Naive thymus-derived CD8-positive, alpha-beta T cell (primary cell): ENCODE measurements around the gene ALG11. TPM values are rescaled to one million over a fixed set of nuclear protein-coding genes. Genes with fewer than 3 reads are reported as not detected.
A peak's percentile ranks its signal among the peaks of the same experiment; 100 is the strongest.
"Not testable (repeated sequence)": the region's sequence is repeated elsewhere in the genome, so short reads cannot be mapped to it uniquely, and the experiment has no call there.

Experiments
- ATAC-seq, 2 donors: fragments of 150-1000 bp; cut with Tn5 transposase in 1 of 2; sonication (Bioruptor Pico), chemical (Tn5 transposase) in 1 of 2; 1 replicate in 1 of 2; 2 replicates in 1 of 2; pipeline ENCODE4 v1.10.0; 2021; ENCODE audit warnings: mild to moderate bottlenecking in 2 of 2, moderate library complexity in 2 of 2
- POLR2A ChIA-PET: fragments of 350-600 bp; sonication (Branson Sonifier 250); formaldehyde crosslinking; loops from one replicate; lab custom pipeline; 2021; ENCODE audit warnings: antibody characterized with exemption; lab: Charles Lee
- DNase-seq, 10 donors: peaks; one replicate each; pipeline versions ENCODE4 v3.0.0 to v3.0.0-alpha.2; 2020 to 2022
- H3K27ac Mint-ChIP-seq, 10 donors: one replicate each; pipeline ENCODE4 v1.8.0; 2020 to 2022; ENCODE audit warnings: mild to moderate bottlenecking in 10 of 10, mixed read lengths in 10 of 10, moderate library complexity in 4 of 10, inconsistent platforms in 1 of 10
- H3K27me3 Mint-ChIP-seq, 5 donors: one replicate each; pipeline ENCODE4 v1.8.0; 2021 to 2022; ENCODE audit warnings: mixed read lengths in 5 of 5
- H3K36me3 Mint-ChIP-seq, 3 donors: one replicate each; pipeline ENCODE4 v1.8.0; 2020 to 2022; ENCODE audit warnings: mixed read lengths in 3 of 3, mild to moderate bottlenecking in 2 of 3, inconsistent platforms in 1 of 3
- H3K4me1 Mint-ChIP-seq, 4 donors: one replicate each; pipeline ENCODE4 v1.8.0; 2021 to 2022; ENCODE audit warnings: mixed read lengths in 4 of 4
- H3K4me3 Mint-ChIP-seq, 10 donors: one replicate each; pipeline ENCODE4 v1.8.0; 2020 to 2022; ENCODE audit warnings: mild to moderate bottlenecking in 10 of 10, mixed read lengths in 10 of 10, moderate library complexity in 6 of 10, inconsistent platforms in 1 of 10
- H3K9me3 Mint-ChIP-seq, 9 donors: one replicate each; pipeline ENCODE4 v1.8.0; 2020 to 2022; ENCODE audit warnings: mixed read lengths in 9 of 9, mild to moderate bottlenecking in 3 of 9, inconsistent platforms in 1 of 9, moderate library complexity in 1 of 9
- polyA plus RNA-seq, 3 donors: library from polyadenylated mRNA; unstranded; fragments of 300-500 nt; fragmentation: Illumina TruSeq; gene quantifications; one replicate each; pipeline ENCODE4 v1.2.3, GENCODE V29; 2021
- total RNA-seq, 8 experiments: library from RNA in 2 of 8; stranded (reverse) in 2 of 8; gene quantifications; one replicate each; pipeline ENCODE4 v1.2.3 and lab custom pipeline; 2021 to 2026

ALG11 gene
- total and polyA plus RNA-seq, 5 experiments from 2014 or later: 22.1 to 47.0 (median 25.5) TPM

DNA sequence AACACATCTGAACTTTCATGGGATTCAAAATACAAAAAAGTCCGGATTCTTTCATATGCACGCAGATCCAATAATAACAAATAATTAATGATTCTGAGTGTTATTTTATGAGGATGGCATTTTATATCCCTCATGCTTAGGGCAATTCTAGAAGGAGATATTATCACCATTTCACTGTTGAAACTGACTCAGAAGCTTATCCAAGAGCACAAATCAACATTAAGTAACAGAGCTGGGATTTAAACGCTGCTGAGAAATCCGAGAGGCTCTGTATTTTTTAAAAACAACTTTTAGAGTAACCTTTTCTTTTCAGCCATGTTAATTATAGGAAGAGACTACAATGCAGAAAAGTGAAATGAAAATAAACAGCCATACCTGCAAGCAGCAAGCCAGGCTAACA lies 31.3 kb upstream of the ALG11 start:
- no peak overlapping the region for H3K4me3 Mint-ChIP-seq
- ATAC-seq (no peak), DNase-seq (no peak)
- H3K36me3 Mint-ChIP-seq: peaks cover 0 to 3% (median 0%) of the 10 kb centered on the region in 3 donors
- peaks cover 0 to 12% (median 6%) of the 10 kb centered on the region in 9 donors for H3K9me3 Mint-ChIP-seq
- POLR2A ChIA-PET: no interaction called here
- H3K27ac Mint-ChIP-seq: no peak overlapping the region
- H3K4me1 Mint-ChIP-seq: no peaks in the 10 kb centered on the region
- H3K27me3 Mint-ChIP-seq: peaks cover 0 to 18% (median 6%) of the 10 kb centered on the region in 5 donors

DNA sequence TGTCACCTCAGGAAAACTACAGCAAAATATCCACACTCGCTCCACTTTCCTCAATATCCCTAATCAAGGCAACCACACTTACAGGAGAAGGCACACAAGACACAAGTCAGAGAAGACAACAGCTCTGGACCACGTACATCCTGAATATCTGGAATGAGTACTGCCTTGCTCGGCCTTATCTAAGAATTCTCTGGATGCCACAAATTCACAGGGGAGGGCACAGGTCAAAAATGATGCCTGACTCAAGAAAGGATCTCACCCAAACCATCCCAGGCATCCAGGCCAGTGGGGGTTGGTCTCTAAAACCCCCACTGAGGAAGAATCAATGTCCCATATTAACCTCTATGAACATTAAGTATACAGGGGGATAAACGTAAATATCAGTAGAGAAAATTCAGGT lies 30.8 kb upstream of the ALG11 start:
- POLR2A ChIA-PET: no interaction called here
- Mint-ChIP-seq H3K27me3 (peaks cover 0 to 22% (median 6%) of the 10 kb centered on the region in 5 donors), H3K9me3 (peaks cover 0 to 15% (median 6%) of the 10 kb centered on the region in 9 donors), H3K4me3 (no peak overlapping the region), H3K4me1 (no peaks in the 10 kb centered on the region), H3K27ac (no peak overlapping the region), H3K36me3 (peaks cover 0 to 3% (median 0%) of the 10 kb centered on the region in 3 donors)
- DNase-seq (no peak), ATAC-seq (no peak)

DNA sequence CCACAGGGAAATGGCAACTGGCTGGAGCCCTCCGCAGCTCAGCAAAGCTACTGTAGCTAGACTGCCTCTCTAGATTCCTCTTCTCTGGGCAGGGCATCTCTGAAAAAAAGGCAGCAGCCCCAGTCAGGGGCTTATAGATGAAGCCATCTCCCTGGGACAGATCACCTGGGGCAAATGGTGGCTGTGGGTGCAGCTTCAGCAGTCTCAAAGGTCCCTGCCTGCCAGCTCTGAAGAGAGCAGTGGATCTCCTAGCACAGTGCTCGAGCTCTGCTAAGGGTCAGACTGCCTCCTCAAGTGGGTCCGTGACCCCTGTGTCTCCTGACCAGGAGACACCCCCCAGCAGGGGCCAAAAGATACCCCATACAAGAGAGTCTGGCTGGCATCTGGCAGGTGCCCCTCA lies 28.9 kb upstream of the ALG11 start:
- POLR2A ChIA-PET, ATAC-seq, DNase-seq, H3K4me1 Mint-ChIP-seq, H3K27ac Mint-ChIP-seq, H3K36me3 Mint-ChIP-seq, H3K4me3 Mint-ChIP-seq: not testable (repeated sequence)
- peaks cover 0 to 22% (median 7%) of the 10 kb centered on the region in 5 donors for H3K27me3 Mint-ChIP-seq
- peaks cover 0 to 24% (median 6%) of the 10 kb centered on the region in 9 donors for H3K9me3 Mint-ChIP-seq

DNA sequence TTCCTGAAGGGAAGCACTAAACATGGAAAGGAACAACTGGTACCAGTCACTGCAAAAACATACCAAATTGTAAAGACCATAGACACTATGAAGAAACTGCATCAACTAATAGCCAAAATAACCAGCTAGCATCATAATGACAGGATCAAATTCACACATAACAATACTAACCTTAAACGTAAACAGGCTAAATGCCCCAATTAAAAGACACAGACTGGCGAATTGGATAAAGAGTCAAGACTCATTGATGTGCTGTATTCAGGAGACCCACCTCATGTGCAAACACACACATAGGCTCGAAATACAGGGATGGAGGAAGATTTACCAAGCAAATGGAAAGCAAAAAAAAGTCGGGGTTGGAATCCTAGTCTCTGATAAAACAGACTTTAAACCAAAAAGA lies 27.3 kb upstream of the ALG11 start:
- H3K4me3 Mint-ChIP-seq, H3K27ac Mint-ChIP-seq, H3K36me3 Mint-ChIP-seq, DNase-seq, ATAC-seq, H3K4me1 Mint-ChIP-seq, POLR2A ChIA-PET: not testable (repeated sequence)
- Mint-ChIP-seq H3K27me3 (peaks cover 0 to 22% (median 7%) of the 10 kb centered on the region in 5 donors), H3K9me3 (peaks cover 0 to 24% (median 6%) of the 10 kb centered on the region in 9 donors)

DNA sequence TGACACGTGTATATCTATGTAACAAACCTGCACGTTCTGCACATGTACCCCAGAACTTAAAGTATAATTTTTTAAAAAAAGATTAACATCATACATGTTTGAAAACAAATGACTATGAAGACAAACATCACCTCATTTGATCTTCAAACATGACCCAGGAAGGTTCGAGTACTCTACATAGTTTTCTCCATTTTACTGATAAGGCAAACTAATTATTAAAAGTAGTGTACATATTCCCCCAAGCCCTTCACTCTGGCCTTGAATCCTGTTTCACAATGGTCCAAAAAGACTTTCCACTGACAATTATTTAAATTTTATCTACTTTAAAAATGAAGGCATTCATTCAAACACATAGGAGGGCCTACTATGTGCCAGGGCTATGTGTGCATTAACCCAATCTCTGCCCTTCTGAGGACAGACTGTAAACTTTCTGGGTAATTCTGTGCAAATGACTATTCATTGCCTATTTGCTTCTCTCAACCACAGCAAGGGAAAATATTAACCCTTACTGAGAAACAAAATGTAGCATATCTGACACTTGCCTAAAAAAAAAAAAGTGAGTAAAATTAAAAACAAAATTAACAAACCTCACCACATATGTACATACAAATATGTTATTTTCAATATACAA lies 23.1 kb upstream of the ALG11 start:
- POLR2A ChIA-PET: no interaction called here
- Mint-ChIP-seq H3K4me3 (no peak overlapping the region), H3K27me3 (peaks cover 0 to 17% (median 8%) of the 10 kb centered on the region in 5 donors), H3K36me3 (peaks cover 0 to 7% (median 5%) of the 10 kb centered on the region in 3 donors), H3K9me3 (peaks cover 0 to 21% (median 4%) of the 10 kb centered on the region in 9 donors), H3K27ac (no peak overlapping the region), H3K4me1 (no peaks in the 10 kb centered on the region)
- no peak for DNase-seq
- ATAC-seq: no peak

DNA sequence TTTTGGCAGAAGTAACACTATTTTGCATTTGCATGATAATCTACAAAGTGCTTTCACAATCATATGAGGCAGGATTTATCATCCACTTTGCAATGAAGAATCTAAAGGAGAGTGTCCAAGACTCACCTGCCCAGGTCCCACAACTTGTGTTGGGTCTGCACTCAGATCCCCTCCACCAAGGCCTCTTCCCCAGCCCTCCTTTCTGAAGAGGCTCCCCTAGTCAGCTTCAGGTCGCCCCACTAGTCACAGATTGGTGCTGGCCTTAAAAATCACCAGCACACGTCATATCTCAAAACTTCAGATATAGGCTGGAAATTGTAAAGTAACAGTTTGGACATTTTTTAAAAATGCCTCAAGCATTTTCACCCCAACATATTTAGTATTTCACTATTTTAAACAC lies 18.5 kb upstream of the ALG11 start:
- Mint-ChIP-seq H3K27ac (no peak overlapping the region), H3K4me3 (no peak overlapping the region), H3K4me1 (peaks cover 0 to 5% (median under 1%) of the 10 kb centered on the region in 4 donors), H3K9me3 (no peaks in the 10 kb centered on the region), H3K27me3 (peaks cover 0 to 17% (median 5%) of the 10 kb centered on the region in 5 donors), H3K36me3 (no peaks in the 10 kb centered on the region)
- ATAC-seq (no peak), DNase-seq (no peak)
- POLR2A ChIA-PET: no interaction called here

DNA sequence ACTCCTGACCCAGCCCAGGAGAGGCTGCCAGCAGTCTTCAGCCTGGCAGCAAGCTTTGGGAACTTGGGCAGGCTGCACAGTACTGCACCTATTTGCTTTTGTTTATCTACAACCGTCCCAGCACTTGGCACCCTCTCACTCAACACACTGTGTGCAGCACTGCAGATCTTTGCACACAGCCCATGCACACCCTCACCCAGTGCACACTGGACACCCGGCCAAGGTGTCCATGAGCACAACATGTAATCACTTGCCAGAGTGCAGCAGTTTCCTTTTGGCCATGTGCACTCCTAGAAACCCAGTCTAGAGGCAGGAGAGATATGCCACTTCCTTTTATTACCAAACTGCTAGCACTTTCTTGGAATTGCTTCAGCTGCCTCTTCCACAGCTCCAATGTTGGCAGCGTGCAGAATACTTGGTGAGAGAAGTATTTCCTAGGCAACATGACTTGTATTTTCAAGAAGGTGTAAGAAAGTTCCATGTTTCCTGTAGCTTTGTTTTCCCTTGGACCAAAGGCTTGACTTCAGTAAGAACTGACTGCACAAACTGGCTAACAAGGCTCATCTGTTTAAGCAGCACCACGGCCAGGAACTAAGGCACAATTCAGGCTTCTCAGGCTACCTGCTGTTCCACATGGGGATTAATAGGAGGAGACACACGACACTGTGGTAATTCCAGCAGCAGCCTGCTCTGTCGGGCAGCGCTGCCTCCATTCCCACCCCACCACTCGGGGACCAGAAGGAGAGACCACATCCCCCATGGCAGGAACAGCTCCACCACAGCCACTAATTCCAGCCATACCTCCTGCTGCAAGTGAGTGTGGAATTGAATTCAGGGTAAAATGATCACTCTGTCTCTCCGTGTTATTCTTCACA lies 16.3 kb upstream of the ALG11 start:
- Mint-ChIP-seq H3K4me1 (peaks cover 0 to 7% (median under 1%) of the 10 kb centered on the region in 4 donors), H3K4me3 (no peak overlapping the region), H3K36me3 (no peaks in the 10 kb centered on the region), H3K27ac (no peak overlapping the region), H3K9me3 (no peaks in the 10 kb centered on the region), H3K27me3 (peaks cover 7 to 35% (median 10%) of the 10 kb centered on the region in 5 donors)
- POLR2A ChIA-PET: no interaction called here
- no peak for ATAC-seq
- no peak for DNase-seq

DNA sequence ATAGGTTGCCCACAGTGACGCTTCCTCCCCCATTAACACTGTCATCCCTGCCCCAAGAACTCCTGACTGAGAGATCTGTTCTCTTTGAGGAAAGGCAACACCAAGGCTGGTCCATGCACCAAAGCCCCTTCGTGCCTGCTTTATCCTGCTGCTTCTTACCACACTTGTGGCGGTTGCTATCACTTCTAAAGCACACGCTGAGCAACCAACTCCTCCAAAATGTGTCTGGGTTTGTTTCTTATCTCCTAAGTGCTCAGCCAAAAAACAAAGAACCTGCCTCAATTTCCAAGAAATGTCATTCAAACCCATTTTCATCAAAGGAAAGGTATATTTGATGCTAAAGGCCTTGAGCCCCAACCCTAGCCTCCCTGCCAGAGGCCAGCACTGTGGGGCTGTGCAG lies 15.6 kb upstream of the ALG11 start:
- Mint-ChIP-seq H3K36me3 (no peaks in the 10 kb centered on the region), H3K4me3 (no peak overlapping the region), H3K27me3 (peaks cover 8 to 35% (median 10%) of the 10 kb centered on the region in 5 donors), H3K9me3 (no peaks in the 10 kb centered on the region), H3K27ac (no peak overlapping the region), H3K4me1 (peaks cover 0 to 11% (median 2%) of the 10 kb centered on the region in 4 donors)
- DNase-seq (no peak), ATAC-seq (no peak)
- POLR2A ChIA-PET: no interaction called here

DNA sequence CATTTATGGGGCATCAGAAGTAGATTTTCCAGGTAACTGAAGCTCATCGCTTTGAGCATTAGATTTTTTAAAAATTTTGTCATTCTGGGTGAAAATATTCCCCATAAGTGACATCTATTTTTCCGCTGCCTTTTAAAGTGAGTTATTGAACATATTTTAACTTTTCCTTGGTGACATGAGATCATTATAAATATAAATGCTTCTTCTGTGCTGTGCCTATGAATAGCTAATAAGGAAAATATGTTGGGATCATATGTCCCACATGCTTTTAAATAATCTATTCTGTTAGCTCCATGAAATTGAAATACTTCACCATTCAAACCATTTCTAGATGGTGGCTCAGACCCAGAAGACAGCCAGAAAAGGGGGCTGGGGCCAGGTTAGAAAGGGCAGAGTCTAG lies 15.0 kb upstream of the ALG11 start:
- H3K27ac Mint-ChIP-seq: no peak overlapping the region
- H3K9me3 Mint-ChIP-seq: no peaks in the 10 kb centered on the region
- no peak for DNase-seq
- H3K4me1 Mint-ChIP-seq: peaks cover 0 to 11% (median 2%) of the 10 kb centered on the region in 4 donors
- H3K36me3 Mint-ChIP-seq: no peaks in the 10 kb centered on the region
- POLR2A ChIA-PET: no interaction called here
- H3K4me3 Mint-ChIP-seq: no peak overlapping the region
- peaks cover 8 to 35% (median 10%) of the 10 kb centered on the region in 5 donors for H3K27me3 Mint-ChIP-seq
- no peak for ATAC-seq

DNA sequence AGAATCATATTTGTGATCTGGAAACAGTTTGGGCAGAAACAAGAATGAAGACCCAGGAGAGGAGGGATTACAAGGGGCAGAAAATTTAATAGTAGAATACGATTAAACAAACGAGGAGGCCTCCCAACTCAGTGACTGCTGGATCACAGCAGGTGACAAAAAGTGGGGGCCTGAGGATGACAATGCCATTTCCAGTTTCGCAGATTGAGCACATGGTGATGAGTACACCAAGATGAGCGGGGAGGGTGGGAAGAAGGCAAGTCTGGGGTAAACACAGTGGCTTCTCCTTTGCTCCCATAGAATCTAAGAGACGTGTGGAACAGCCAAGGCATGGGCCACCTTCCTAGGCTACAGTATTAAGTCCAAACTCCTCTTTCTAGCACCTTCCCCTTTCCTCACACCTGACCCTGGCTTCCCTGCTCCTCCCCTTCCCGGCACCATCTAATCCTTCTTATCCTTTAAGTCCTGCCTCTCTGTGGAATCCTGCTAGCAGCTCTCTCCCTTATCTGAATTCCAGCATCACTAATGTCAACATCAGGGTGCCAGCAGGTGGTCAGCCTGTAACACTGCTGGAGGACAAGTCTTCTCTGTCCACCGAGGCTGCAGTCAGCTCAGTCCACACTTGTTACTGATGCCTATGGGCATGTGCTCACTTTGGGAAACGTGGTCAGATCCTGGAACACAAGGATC lies 14.4 kb upstream of the ALG11 start:
- ATAC-seq (no peak), DNase-seq (no peak)
- peaks cover 8 to 35% (median 10%) of the 10 kb centered on the region in 5 donors for H3K27me3 Mint-ChIP-seq
- H3K4me3 Mint-ChIP-seq: no peak overlapping the region
- H3K27ac Mint-ChIP-seq: no peak overlapping the region
- no peaks in the 10 kb centered on the region for H3K9me3 Mint-ChIP-seq
- H3K36me3 Mint-ChIP-seq: no peaks in the 10 kb centered on the region
- POLR2A ChIA-PET: no interaction called here
- peaks cover 0 to 11% (median 2%) of the 10 kb centered on the region in 4 donors for H3K4me1 Mint-ChIP-seq

DNA sequence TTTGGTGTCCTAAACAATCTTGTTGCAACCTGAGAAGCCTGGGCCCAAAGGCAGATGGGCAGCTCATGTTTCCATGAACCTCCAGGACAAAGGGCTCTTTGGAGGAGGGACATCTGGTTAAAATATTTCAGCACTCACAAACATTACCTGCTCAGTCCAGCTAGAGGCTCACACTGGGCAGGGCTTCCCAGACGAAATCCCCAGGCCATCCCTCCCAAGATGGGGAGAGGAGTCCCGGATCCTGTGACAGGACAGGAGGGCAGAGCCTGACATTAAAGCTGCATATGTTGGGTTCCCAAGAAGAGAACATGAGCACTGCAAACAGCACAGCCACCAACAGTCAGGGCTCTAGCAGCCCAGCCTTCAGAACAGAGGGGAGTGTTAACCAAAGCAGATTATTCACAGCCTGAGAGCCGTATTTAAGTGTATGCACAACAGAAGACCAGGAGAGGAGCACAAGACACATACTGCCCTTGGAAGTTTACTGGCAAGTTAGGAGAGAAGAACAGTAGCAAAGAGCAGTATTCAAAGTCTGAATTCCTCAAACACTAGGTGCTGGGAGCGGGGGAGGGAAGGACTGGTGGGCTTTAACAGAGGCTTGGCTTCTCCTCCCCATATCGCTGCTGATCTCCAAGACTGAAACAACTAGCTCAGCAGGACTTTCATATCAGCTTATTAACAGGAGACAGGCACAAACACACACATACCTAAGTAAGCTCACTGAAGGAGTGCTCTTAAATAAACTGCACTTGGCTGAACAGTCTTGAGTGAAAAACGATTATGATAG lies 13.3 kb upstream of the ALG11 start:
- ATAC-seq (no peak), DNase-seq (no peak)
- H3K4me1 Mint-ChIP-seq: peaks cover 0 to 11% (median 2%) of the 10 kb centered on the region in 4 donors
- peaks cover 8 to 35% (median 10%) of the 10 kb centered on the region in 5 donors for H3K27me3 Mint-ChIP-seq
- no peaks in the 10 kb centered on the region for H3K36me3 Mint-ChIP-seq
- POLR2A ChIA-PET: no interaction called here
- no peaks in the 10 kb centered on the region for H3K9me3 Mint-ChIP-seq
- no peak overlapping the region for H3K4me3 Mint-ChIP-seq
- peak overlapping the region in 2 of 10 donors; percentile 43 to 47 for H3K27ac Mint-ChIP-seq

DNA sequence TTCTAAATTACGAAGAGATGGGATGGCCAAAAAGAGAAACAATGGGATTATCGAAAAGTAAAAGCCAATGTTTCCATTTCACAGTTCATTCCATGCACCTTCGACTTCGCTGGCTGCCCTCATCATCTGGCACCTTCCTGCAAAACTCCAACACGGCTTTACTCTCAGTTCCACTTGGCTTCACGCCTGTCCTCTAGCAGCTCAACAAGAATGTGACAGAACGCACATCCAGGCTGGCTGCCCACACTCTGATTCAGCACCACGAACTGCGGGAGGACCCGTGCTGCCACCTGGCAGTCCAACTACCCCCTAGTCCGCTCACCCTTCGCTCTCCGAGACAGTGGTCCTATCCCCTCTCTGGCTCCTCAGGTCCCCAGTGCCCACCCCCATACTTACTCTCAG lies 12.7 kb upstream of the ALG11 start:
- no peaks in the 10 kb centered on the region for H3K9me3 Mint-ChIP-seq
- H3K36me3 Mint-ChIP-seq: no peaks in the 10 kb centered on the region
- no peak overlapping the region for H3K4me3 Mint-ChIP-seq
- H3K27ac Mint-ChIP-seq: no peak overlapping the region
- POLR2A ChIA-PET: no interaction called here
- ATAC-seq (no peak), DNase-seq (no peak)
- H3K4me1 Mint-ChIP-seq: peaks cover 0 to 11% (median 2%) of the 10 kb centered on the region in 4 donors
- peaks cover 8 to 35% (median 10%) of the 10 kb centered on the region in 5 donors for H3K27me3 Mint-ChIP-seq
